Mucosa of descending colon (tissue), 3 donors: ENCODE data around the gene SCNN1B. TPM values are rescaled to one million over a fixed set of nuclear protein-coding genes. Genes with fewer than 3 reads are reported as not detected.
"Not testable (repeated sequence)": the region's sequence is repeated elsewhere in the genome, so short reads cannot be mapped to it uniquely, and the experiment has no call there.

Experiments
- ATAC-seq: fragments of 200-7000 bp; cut with Tn5 transposase; one replicate; pipeline ENCODE4 v1.9.1; 2020; ENCODE audit warnings: mild to moderate bottlenecking, moderate library complexity
- DNase-seq, 3 donors: peaks; one replicate each; pipeline ENCODE4 v3.0.0-alpha.2; 2020
- H3K36me3 ChIP-seq: fragments of 200-600 bp; one replicate; pipeline ENCODE4 v1.8.0; 2021; ENCODE audit warnings: low read depth, mild to moderate bottlenecking
- H3K4me1 ChIP-seq: fragments of 200-600 bp; one replicate; pipeline ENCODE4 v1.8.0; 2021; ENCODE audit warnings: low read depth, mild to moderate bottlenecking
- H3K4me3 ChIP-seq: fragments of 200-600 bp; one replicate; pipeline ENCODE4 v1.8.0; 2021; ENCODE audit warnings: mild to moderate bottlenecking
- H3K9me3 ChIP-seq: fragments of 200-600 bp; one replicate; pipeline ENCODE4 v1.8.0; 2021; ENCODE audit warnings: mild to moderate bottlenecking
- intact Hi-C, 2 donors: fragments of 100-400 bp; cut with DNase I in 1 of 2; cut with micrococcal nuclease in 1 of 2; formaldehyde crosslinking; loops; one replicate each; pipeline versions ENCODE4 v1.11.0 to v1.11.1; 2022; cut with DNase I, micrococcal nuclease
- total RNA-seq, 3 donors: library from RNA; stranded (reverse); fragmentation: NEBNext Ultra II Directional in 2 of 3; extraction: Animal tissue kit (Norgen Biotek cat#: 25700) in 2 of 3; gene quantifications; one replicate each; pipeline versions ENCODE4 v1.2.1 to v1.2.4, GENCODE V29; 2021 to 2023
- TF ChIP-seq, protein P1 (sequence below): fragments of 200-600 bp; IDR thresholded peaks from one replicate; pipeline ENCODE4 v1.8.0; 2022; ENCODE audit warnings: antibody characterized with exemption, mild to moderate bottlenecking
- donor health status: DM: no; HTN: no; CAD: no; lungs with moderate emphysema.
- donor health status: DM: no; HTN: no; CAD: no.
- donor health status: DM: no; HTN: yes; CAD: no.

The SCNN1B gene
- total RNA-seq, 3 donors from 2014 or later, result 164 to 452 (median 204) TPM

DNA sequence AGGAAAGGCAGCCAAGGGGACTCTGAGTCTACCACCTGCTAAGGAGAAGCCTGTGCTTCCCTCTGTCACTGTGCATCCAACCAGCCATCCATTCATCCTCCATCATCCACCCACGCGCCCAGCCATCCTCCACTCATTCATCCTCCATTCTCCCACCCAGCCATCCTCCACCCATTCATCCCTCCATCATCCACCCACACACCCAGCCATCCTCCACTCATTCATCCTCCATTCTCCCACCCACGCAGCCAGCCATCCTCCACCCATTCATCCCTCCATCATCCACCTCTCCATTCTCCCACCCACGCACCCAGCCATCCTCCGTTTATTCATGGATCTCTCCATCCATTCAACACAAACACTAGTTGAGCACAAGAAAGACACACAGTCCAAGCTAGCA is 76.8 kb downstream of the SCNN1B start:
- no peaks in the 10 kb centered on the region for H3K36me3 ChIP-seq
- DNase-seq, result no peak
- intact Hi-C loops, result no loop called here
- no peak for ATAC-seq
- TF ChIP-seq, protein P1, sequence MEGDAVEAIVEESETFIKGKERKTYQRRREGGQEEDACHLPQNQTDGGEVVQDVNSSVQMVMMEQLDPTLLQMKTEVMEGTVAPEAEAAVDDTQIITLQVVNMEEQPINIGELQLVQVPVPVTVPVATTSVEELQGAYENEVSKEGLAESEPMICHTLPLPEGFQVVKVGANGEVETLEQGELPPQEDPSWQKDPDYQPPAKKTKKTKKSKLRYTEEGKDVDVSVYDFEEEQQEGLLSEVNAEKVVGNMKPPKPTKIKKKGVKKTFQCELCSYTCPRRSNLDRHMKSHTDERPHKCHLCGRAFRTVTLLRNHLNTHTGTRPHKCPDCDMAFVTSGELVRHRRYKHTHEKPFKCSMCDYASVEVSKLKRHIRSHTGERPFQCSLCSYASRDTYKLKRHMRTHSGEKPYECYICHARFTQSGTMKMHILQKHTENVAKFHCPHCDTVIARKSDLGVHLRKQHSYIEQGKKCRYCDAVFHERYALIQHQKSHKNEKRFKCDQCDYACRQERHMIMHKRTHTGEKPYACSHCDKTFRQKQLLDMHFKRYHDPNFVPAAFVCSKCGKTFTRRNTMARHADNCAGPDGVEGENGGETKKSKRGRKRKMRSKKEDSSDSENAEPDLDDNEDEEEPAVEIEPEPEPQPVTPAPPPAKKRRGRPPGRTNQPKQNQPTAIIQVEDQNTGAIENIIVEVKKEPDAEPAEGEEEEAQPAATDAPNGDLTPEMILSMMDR, result no peak
- no peaks in the 10 kb centered on the region for H3K4me1 ChIP-seq
- H3K4me3 ChIP-seq, result no peak overlapping the region
- H3K9me3 ChIP-seq, result no peaks in the 10 kb centered on the region

GRCh38 chr16:23379707-23380106 is 77.6 kb downstream of the SCNN1B start:
- intact Hi-C loops, result no loop called here

GRCh38 chr16:23380501-23380951 is 78.4 kb downstream of the SCNN1B start:
- intact Hi-C loops, result no loop called here
- DNase-seq (peak in 1 of 3 donors; percentile 23), ATAC-seq (no peak)
- Histone ChIP-seq H3K9me3 (no peaks in the 10 kb centered on the region), H3K36me3 (no peaks in the 10 kb centered on the region), H3K4me1 (no peaks in the 10 kb centered on the region), H3K4me3 (no peak overlapping the region)
- TF ChIP-seq, protein P1, result no peak

More at GRCh38 chr16:23379707-23380106, 77.6 kb downstream of the SCNN1B start:
- no peaks in the 10 kb centered on the region for H3K36me3 ChIP-seq
- ATAC-seq, result no peak
- no peaks in the 10 kb centered on the region for H3K9me3 ChIP-seq
- H3K4me3 ChIP-seq, result no peak overlapping the region
- no peaks in the 10 kb centered on the region for H3K4me1 ChIP-seq
- TF ChIP-seq, protein P1, result no peak
- DNase-seq, result peak in 1 of 3 donors; percentile 15

- H3K36me3 ChIP-seq, ATAC-seq, intact Hi-C loops, H3K9me3 ChIP-seq, H3K4me3 ChIP-seq, H3K4me1 ChIP-seq: not testable (repeated sequence)
- DNase-seq, result peak in 1 of 3 donors; percentile 3
These were observed 79.6 kb downstream of the SCNN1B start for GRCh38 chr16:23381702-23382101.

- intact Hi-C loops, result no loop called here
- TF ChIP-seq, protein P1, result no peak
- Histone ChIP-seq H3K4me3 (no peak overlapping the region), H3K4me1 (no peaks in the 10 kb centered on the region), H3K36me3 (no peaks in the 10 kb centered on the region), H3K9me3 (no peaks in the 10 kb centered on the region)
- ATAC-seq, result peak; percentile 12
- DNase-seq, result peak in 1 of 3 donors; percentile 14
These were observed 80.2 kb downstream of the SCNN1B start for GRCh38 chr16:23382279-23382678.

GRCh38 chr16:23383881-23384280 is 81.8 kb downstream of the SCNN1B start:
- H3K36me3 ChIP-seq, result no peaks in the 10 kb centered on the region
- TF ChIP-seq, protein P1, result no peak
- no peak for ATAC-seq

More at GRCh38 chr16:23383881-23384280, 81.8 kb downstream of the SCNN1B start:
- Histone ChIP-seq H3K4me1 (no peaks in the 10 kb centered on the region), H3K4me3 (no peak overlapping the region), H3K9me3 (no peaks in the 10 kb centered on the region)
- peak in 1 of 3 donors; percentile 10 for DNase-seq
- intact Hi-C loops, result no loop called here
